ENCODE measurements around the gene RIC8B. TPM values are rescaled to one million over a fixed set of nuclear protein-coding genes. Genes with fewer than 3 reads are reported as not detected.

Gene RIC8B
- total and polyA plus RNA-seq, 2 of the 13 experiments (the other 11 are each of a cell fraction or from before 2014, with no cell fraction given), result 5.1 to 7.5 TPM

- Histone ChIP-seq H3K27me3 (ENCODE audit: control insufficient read depth in 1 of 2, insufficient read depth in 2 of 2, low read length in 2 of 2) (no peaks in the 10 kb centered on the region; a peak in 1 of 5 replicates), H4K20me1 (ENCODE audit: insufficient read depth, low read length) (no peaks in the 10 kb centered on the region), H3K9ac (ENCODE audit: insufficient read depth, low read depth, low read length) (peak overlapping the region; percentile 49; the same call in 1 of the 2 replicates), H3K79me2 (ENCODE audit: insufficient read depth, low read length) (no peaks in the 10 kb centered on the region), H3K4me2 (ENCODE audit: low read depth, low read length) (peak overlapping the region; percentile 65), H3K4me3 (replicated peaks in 1 of 3; ENCODE audit: insufficient read depth in 1 of 3, low read depth in 2 of 3, low read length in 3 of 3) (0 out of 6 replicates have a peak overlapping the region, but pooled peaks of 1 of the 3 experiments have one; percentile 16), H3K36me3 (replicated peaks in 1 of 2; ENCODE audit: control insufficient read depth in 1 of 2, insufficient read depth in 2 of 2, low read length in 2 of 2) (no peaks in the 10 kb centered on the region), H3K27ac (ENCODE audit: extremely low read length, insufficient read depth, low read length) (no peak overlapping the region), H3K9me3 (ENCODE audit: low read length) (no peaks in the 10 kb centered on the region), H3K4me1 (ENCODE audit: insufficient read depth, low read length) (peaks cover 49% of the 10 kb centered on the region), H2AFZ (ENCODE audit: low read length) (peak overlapping the region; percentile 49)
- 30% methylated on average over 2 of the region's 2 CpGs for WGBS (ENCODE audit: low lambda C conversion rate)
- TF ChIP-seq, protein P1, sequence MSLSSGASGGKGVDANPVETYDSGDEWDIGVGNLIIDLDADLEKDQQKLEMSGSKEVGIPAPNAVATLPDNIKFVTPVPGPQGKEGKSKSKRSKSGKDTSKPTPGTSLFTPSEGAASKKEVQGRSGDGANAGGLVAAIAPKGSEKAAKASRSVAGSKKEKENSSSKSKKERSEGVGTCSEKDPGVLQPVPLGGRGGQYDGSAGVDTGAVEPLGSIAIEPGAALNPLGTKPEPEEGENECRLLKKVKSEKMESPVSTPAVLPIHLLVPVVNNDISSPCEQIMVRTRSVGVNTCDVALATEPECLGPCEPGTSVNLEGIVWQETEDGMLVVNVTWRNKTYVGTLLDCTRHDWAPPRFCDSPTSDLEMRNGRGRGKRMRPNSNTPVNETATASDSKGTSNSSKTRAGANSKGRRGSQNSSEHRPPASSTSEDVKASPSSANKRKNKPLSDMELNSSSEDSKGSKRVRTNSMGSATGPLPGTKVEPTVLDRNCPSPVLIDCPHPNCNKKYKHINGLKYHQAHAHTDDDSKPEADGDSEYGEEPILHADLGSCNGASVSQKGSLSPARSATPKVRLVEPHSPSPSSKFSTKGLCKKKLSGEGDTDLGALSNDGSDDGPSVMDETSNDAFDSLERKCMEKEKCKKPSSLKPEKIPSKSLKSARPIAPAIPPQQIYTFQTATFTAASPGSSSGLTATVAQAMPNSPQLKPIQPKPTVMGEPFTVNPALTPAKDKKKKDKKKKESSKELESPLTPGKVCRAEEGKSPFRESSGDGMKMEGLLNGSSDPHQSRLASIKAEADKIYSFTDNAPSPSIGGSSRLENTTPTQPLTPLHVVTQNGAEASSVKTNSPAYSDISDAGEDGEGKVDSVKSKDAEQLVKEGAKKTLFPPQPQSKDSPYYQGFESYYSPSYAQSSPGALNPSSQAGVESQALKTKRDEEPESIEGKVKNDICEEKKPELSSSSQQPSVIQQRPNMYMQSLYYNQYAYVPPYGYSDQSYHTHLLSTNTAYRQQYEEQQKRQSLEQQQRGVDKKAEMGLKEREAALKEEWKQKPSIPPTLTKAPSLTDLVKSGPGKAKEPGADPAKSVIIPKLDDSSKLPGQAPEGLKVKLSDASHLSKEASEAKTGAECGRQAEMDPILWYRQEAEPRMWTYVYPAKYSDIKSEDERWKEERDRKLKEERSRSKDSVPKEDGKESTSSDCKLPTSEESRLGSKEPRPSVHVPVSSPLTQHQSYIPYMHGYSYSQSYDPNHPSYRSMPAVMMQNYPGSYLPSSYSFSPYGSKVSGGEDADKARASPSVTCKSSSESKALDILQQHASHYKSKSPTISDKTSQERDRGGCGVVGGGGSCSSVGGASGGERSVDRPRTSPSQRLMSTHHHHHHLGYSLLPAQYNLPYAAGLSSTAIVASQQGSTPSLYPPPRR (CRISPR knock-in tag; IDR thresholded peaks at IDR 0.05; ENCODE audit: borderline replicate concordance), result no peak
- no peak for TF ChIP-seq ZNF792 (CRISPR knock-in tag; IDR thresholded peaks at IDR 0.05)
- TF ChIP-seq, protein P2, sequence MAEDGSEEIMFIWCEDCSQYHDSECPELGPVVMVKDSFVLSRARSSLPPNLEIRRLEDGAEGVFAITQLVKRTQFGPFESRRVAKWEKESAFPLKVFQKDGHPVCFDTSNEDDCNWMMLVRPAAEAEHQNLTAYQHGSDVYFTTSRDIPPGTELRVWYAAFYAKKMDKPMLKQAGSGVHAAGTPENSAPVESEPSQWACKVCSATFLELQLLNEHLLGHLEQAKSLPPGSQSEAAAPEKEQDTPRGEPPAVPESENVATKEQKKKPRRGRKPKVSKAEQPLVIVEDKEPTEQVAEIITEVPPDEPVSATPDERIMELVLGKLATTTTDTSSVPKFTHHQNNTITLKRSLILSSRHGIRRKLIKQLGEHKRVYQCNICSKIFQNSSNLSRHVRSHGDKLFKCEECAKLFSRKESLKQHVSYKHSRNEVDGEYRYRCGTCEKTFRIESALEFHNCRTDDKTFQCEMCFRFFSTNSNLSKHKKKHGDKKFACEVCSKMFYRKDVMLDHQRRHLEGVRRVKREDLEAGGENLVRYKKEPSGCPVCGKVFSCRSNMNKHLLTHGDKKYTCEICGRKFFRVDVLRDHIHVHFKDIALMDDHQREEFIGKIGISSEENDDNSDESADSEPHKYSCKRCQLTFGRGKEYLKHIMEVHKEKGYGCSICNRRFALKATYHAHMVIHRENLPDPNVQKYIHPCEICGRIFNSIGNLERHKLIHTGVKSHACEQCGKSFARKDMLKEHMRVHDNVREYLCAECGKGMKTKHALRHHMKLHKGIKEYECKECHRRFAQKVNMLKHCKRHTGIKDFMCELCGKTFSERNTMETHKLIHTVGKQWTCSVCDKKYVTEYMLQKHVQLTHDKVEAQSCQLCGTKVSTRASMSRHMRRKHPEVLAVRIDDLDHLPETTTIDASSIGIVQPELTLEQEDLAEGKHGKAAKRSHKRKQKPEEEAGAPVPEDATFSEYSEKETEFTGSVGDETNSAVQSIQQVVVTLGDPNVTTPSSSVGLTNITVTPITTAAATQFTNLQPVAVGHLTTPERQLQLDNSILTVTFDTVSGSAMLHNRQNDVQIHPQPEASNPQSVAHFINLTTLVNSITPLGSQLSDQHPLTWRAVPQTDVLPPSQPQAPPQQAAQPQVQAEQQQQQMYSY (CRISPR knock-in tag; IDR thresholded peaks at IDR 0.05), result no peak
- TF ChIP-seq MXD1 (CRISPR knock-in tag; IDR thresholded peaks at IDR 0.05), result no peak
- no peak for TF ChIP-seq ZNF780A (CRISPR knock-in tag; IDR thresholded peaks at IDR 0.05)
- no peak for TF ChIP-seq NFIB (CRISPR knock-in tag; IDR thresholded peaks at IDR 0.05; ENCODE audit: borderline replicate concordance)
- TF ChIP-seq IRX3 (CRISPR knock-in tag; IDR thresholded peaks at IDR 0.05; ENCODE audit: borderline replicate concordance, low read depth), result no peak
- no peak for DNase-seq (ENCODE audit: low spot score)
- ChIA-PET POLR2A (interaction anchor here (0.6 kb wide), 1 partner anchor 12 kb away, joined by 3 read pairs; no protein-coding TSS in a partner anchor), CTCF (ENCODE audit: low intra/inter-chr PET ratio, low total read pairs) (no interaction called here)
- in situ Hi-C loops (cut with HindIII; ENCODE audit: extremely low pct_ligation_motif_present, low pct_unique_long_range_greater_than_20kb), result no loop called here
- intact Hi-C loops (cut with micrococcal nuclease; ENCODE audit: unreplicated experiment), result no loop called here
- no peak for FAIRE-seq
- no TSS peak for BruUV-seq (replicated peaks)
- ATAC-seq, result no peak; the same call in 2 of the 3 replicates
These were observed 14.3 kb upstream of the RIC8B start for GRCh38 chr12:106760184-106760531.

All from HepG2 (cell line).